ENCODE data around the gene HSPA14.

HSPA14 gene, protein sequence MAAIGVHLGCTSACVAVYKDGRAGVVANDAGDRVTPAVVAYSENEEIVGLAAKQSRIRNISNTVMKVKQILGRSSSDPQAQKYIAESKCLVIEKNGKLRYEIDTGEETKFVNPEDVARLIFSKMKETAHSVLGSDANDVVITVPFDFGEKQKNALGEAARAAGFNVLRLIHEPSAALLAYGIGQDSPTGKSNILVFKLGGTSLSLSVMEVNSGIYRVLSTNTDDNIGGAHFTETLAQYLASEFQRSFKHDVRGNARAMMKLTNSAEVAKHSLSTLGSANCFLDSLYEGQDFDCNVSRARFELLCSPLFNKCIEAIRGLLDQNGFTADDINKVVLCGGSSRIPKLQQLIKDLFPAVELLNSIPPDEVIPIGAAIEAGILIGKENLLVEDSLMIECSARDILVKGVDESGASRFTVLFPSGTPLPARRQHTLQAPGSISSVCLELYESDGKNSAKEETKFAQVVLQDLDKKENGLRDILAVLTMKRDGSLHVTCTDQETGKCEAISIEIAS

DNA sequence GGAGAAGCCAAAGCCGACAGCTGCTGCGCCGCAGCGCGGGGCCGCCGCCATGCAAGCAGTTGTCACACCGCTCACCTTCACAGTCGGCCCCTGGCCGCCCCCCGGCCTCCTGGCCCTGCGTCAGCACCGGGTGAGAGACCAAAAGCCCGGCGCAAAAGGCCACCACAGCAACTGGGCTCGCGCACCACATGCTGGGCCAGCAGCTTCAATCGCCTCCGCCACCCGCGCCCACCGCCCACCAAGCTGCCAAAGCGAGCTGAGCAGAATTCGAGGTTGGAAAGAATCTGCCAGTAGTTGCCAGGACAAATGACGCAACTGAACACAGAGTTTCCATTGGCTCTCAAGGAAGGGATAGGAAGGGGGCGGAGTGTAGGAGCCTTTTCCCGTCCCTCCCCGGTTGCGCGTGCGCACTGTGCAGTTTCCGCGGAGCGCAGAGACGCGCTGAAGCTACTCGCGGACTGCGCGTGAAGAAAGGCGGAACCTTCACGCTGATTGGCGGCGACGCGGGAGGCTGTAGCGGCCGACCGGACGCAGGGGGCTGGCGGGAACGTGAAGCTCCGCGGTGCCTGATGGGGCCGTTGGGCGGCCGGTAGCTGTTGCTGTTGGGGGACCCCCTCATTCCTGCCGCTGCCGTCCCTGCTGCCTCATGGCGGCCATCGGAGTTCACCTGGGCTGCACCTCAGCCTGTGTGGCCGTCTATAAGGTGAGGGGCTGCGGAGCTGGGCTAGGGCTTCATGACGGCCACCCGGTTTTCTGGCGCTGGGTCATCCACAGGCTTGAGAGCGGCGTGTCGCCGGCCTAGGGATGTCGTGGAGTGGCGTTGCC, at the start of gene HSPA14, which contains the start of the genes CDNF and MSANTD7:
Gene HSPA14, plus strand, starts transcription at position 550 of the 825 bp plus-strand sequence. Its CDS starts 97 bp downstream, at position 647.
Gene CDNF, minus strand, starts transcription at position 281 of the 825 bp plus-strand sequence. Its CDS starts 91 bp downstream, at position 190.
Gene MSANTD7, plus strand, starts transcription at position 550 of the 825 bp plus-strand sequence. CDS start 3,979 bp downstream, outside the sequence.
- Mint-ChIP-seq H3K27me3 (ENCODE audit: low read depth, poor library complexity) (no peaks in the 10 kb centered on the region), H3K36me3 (ENCODE audit: low read depth) (peaks cover 44% of the 10 kb centered on the region)
- TF ChIP-seq, protein P1, sequence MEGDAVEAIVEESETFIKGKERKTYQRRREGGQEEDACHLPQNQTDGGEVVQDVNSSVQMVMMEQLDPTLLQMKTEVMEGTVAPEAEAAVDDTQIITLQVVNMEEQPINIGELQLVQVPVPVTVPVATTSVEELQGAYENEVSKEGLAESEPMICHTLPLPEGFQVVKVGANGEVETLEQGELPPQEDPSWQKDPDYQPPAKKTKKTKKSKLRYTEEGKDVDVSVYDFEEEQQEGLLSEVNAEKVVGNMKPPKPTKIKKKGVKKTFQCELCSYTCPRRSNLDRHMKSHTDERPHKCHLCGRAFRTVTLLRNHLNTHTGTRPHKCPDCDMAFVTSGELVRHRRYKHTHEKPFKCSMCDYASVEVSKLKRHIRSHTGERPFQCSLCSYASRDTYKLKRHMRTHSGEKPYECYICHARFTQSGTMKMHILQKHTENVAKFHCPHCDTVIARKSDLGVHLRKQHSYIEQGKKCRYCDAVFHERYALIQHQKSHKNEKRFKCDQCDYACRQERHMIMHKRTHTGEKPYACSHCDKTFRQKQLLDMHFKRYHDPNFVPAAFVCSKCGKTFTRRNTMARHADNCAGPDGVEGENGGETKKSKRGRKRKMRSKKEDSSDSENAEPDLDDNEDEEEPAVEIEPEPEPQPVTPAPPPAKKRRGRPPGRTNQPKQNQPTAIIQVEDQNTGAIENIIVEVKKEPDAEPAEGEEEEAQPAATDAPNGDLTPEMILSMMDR (IDR thresholded peaks at IDR 0.05), result no peak

DNA sequence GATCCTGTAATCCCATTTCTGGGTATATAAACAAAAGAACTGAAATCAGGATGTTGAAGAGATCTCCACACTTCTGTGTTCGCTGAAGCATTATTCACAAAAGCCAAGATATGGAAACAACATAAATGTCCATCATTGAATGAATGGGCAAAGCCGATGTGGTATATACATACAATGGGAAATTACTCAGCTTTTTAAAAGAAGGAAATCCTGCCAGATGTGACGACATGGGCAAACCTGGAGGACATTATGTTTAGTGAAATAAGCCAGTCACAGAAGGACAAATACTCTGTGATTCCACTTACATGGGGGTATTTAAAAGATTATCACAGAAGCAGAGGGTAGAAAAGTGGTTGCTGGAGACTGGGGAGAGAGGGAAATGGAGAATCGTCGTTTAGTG, 39.5 kb upstream of the HSPA14 start:
- no peak for DNase-seq
- peaks cover 18% of the 10 kb centered on the region for H3K27me3 Mint-ChIP-seq (ENCODE audit: low read depth, poor library complexity)
- H3K27ac Mint-ChIP-seq, result no peak overlapping the region
- TF ChIP-seq, protein P1 (IDR thresholded peaks at IDR 0.05), result no peak
- H3K4me3 Mint-ChIP-seq, result no peak overlapping the region
- H3K4me1 Mint-ChIP-seq, result peaks cover 6% of the 10 kb centered on the region
- H3K9me3 Mint-ChIP-seq, result peaks cover 6% of the 10 kb centered on the region
- no peaks in the 10 kb centered on the region for H3K36me3 Mint-ChIP-seq (ENCODE audit: low read depth)

More for the DNA sequence above, at the start of gene HSPA14, which contains the start of the genes CDNF and MSANTD7:
- H3K4me1 Mint-ChIP-seq, result peaks cover 37% of the 10 kb centered on the region
- peak within 1 kb of the TSS; percentile 100 for H3K27ac Mint-ChIP-seq
- peak; percentile 100 for DNase-seq
- peak within 1 kb of the TSS; percentile 94 for H3K4me3 Mint-ChIP-seq
- H3K9me3 Mint-ChIP-seq, result no peaks in the 10 kb centered on the region

DNA sequence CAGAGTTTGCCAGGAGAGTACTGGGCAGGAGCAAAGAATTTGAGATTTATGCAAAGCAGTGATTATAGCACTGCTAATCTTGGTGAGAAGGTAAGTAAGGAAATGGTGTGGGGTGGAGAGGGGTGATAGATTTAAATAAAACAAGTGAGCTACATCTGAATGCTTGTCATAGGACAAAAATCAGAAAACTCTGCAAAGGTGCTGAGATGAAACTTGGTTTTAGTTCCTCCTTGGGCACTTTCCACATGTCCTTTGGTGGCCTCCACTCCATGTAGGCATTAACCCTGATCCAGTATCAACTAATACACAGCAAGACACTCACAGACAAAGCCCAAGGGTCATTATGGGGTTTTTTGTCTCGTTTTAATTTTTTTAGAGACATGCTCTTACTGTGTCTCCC, 37.7 kb upstream of the HSPA14 start:
- H3K9me3 Mint-ChIP-seq, result peaks cover 6% of the 10 kb centered on the region
- H3K36me3 Mint-ChIP-seq (ENCODE audit: low read depth), result no peaks in the 10 kb centered on the region
- TF ChIP-seq, protein P1 (IDR thresholded peaks at IDR 0.05), result no peak
- H3K4me1 Mint-ChIP-seq, result peaks cover 6% of the 10 kb centered on the region
- H3K27ac Mint-ChIP-seq, result no peak overlapping the region
- H3K4me3 Mint-ChIP-seq, result no peak overlapping the region
- no peak for DNase-seq
- H3K27me3 Mint-ChIP-seq (ENCODE audit: low read depth, poor library complexity), result peaks cover 18% of the 10 kb centered on the region

DNA sequence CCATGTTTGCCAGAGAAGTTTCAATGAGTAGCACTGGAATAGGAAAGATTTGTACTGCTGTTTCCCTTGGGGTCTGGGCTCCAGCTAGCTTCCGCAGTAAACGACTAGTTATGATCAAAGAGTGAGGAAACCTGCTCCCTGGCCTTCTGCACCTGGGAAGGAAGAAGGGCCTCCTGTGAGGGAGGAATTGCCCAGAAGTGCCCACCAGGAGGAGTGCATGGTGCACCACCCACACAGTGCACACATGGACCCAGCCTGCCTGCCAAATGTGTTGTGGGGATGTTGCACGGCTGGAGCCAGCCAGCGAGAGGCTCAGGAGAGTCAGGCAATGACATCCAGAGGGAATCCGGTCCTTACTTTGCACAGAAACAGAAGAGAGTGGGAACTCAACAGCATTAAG, 36.4 kb upstream of the HSPA14 start:
- DNase-seq, result no peak
- TF ChIP-seq, protein P1 (IDR thresholded peaks at IDR 0.05), result no peak
- Mint-ChIP-seq H3K27me3 (ENCODE audit: low read depth, poor library complexity) (peaks cover 18% of the 10 kb centered on the region), H3K4me1 (peaks cover 6% of the 10 kb centered on the region), H3K36me3 (ENCODE audit: low read depth) (no peaks in the 10 kb centered on the region), H3K4me3 (no peak overlapping the region), H3K9me3 (peaks cover 6% of the 10 kb centered on the region), H3K27ac (no peak overlapping the region)

DNA sequence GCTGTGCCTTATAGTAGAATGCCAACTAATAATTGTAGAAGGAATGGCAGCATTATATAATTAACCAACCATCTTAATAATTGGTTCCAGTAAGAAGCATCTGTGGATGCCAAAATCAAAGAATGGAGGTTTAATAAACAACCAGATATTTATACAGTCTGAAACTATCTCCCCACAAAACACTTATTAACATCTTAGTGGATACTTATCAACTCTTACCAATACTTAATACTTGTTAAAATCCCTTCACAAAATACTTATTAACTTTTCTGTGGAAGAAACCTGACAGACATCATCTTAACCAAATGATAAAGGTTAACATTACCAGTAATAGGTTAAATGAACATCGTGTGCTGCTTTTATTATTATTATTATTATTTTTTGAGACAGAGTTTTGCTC, 34.3 kb upstream of the HSPA14 start:
- Mint-ChIP-seq H3K9me3 (peaks cover 6% of the 10 kb centered on the region), H3K27me3 (ENCODE audit: low read depth, poor library complexity) (peaks cover 9% of the 10 kb centered on the region), H3K4me1 (peaks cover 6% of the 10 kb centered on the region)

More for the DNA sequence above, 34.3 kb upstream of the HSPA14 start:
- TF ChIP-seq, protein P1 (IDR thresholded peaks at IDR 0.05), result no peak
- DNase-seq, result no peak
- Mint-ChIP-seq H3K4me3 (no peak overlapping the region), H3K27ac (no peak overlapping the region), H3K36me3 (ENCODE audit: low read depth) (no peaks in the 10 kb centered on the region)

All from nephron progenitor cell (in vitro differentiated cells).